ENCODE measurements around the gene ZSCAN29. TPM values are rescaled to one million over a fixed set of nuclear protein-coding genes. Genes with fewer than 3 reads are reported as not detected.

ZSCAN29 gene
- total and polyA plus RNA-seq, 2 donors (not counting 1 experiment from before 2014, with no cell fraction given) = 16.1 to 51.5 TPM

DNA sequence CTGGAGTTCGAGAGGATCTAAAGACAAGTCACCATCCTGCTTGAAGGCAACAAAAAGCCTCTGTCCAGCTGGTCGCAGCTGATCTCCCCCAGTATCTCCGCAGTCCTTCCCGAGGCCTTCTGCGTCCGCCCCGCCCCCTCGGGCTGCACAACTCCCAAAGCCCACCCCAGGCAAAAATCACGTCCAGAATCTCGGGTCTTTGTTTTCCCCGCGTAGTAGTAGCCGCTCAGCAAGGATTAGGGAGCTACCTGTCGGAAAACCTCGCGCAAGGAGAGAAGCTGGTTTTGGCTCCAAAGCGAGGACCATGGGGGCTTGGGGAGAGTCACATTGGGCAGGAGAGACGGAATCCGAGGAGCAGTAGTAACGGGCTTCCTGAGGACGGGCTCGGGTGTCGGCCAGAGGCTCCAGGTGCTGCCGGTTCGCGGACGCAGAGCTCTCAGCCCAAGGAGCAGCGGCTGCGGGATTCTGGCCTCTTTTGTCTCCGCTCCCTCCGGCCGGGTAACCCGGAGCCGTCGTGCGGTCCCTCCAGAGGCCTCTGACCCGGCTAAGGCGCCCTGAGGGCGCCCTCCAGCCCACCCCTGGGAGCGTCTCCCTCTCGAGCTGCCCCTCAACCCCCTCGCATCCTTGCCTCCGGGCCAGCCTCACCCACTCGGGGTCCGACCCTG, 401 bp downstream of the ZSCAN29 start:
- ATAC-seq (ENCODE audit: low read depth) = no peak
- ChIA-PET POLR2A (no interaction called here), CTCF (interaction anchor here (1.1 to 2.4 kb wide), 5 partner anchors 8 to 145 kb away, joined by 3 to 11 read pairs (median 4); no protein-coding TSS in a partner anchor)

More for the DNA sequence above, 401 bp downstream of the ZSCAN29 start:
- Mint-ChIP-seq H3K9me3 (ENCODE audit: insufficient read depth) (no peaks in the 10 kb centered on the region), H3K27ac (peak overlapping the region; percentile 92), H3K4me1 (peaks cover 58% of the 10 kb centered on the region), H3K27me3 (no peaks in the 10 kb centered on the region), H3K4me3 (peak overlapping the region; percentile 94)
- intact Hi-C loops (cut with micrococcal nuclease) = loop anchor here (2.0 to 5.0 kb wide), 3 partner anchors 40 to 142 kb away; partner anchors contain the start of genes LCMT2 and TP53BP1
- Histone ChIP-seq H3K79me2 (ENCODE audit: control insufficient read depth, insufficient read depth, low read length) (peaks cover 62% of the 10 kb centered on the region), H3K4me1 (ENCODE audit: control insufficient read depth in 2 of 2, insufficient read depth in 2 of 2, low read length in 2 of 2) (peaks cover 29 to 31% of the 10 kb centered on the region in 2 donors), H3K4me2 (replicated peaks; ENCODE audit: low read depth, low read length, poor library complexity, severe bottlenecking) (peak overlapping the region; percentile 89), H3K36me3 (replicated peaks in 1 of 2; ENCODE audit: control extremely low read depth in 1 of 2, control insufficient read depth in 1 of 2, extremely low read depth in 1 of 2, insufficient read depth in 2 of 2, low read length in 1 of 2) (peaks cover 0 to 7% of the 10 kb centered on the region in 2 experiments), H3K27ac (ENCODE audit: low read length in 2 of 2) (peak overlapping the region; percentile 43 to 79), H3K4me3 (ENCODE audit: control extremely low read depth in 1 of 5, extremely low read depth in 1 of 5, insufficient read depth in 1 of 5, low read depth in 2 of 5, low read length in 4 of 5) (peak overlapping the region; percentile 59 to 94 (median 83)), H4K20me1 (ENCODE audit: control insufficient read depth, insufficient read depth, low read length, poor library complexity, severe bottlenecking) (no peaks in the 10 kb centered on the region), H2AFZ (ENCODE audit: insufficient read depth, low read depth, low read length, poor library complexity, severe bottlenecking) (peak overlapping the region; percentile 92), H3K9ac (ENCODE audit: low read length) (peak overlapping the region; percentile 84), H3K9me3 (ENCODE audit: control extremely low read depth in 1 of 3, control insufficient read depth in 2 of 3, insufficient read depth in 1 of 3, low read length in 2 of 3) (peaks cover 0 to 3% (median 0%) of the 10 kb centered on the region in 3 donors), H3K27me3 (replicated peaks in 1 of 4; ENCODE audit: control extremely low read depth in 1 of 4, control insufficient read depth in 3 of 4, insufficient read depth in 4 of 4, low read length in 3 of 4) (no peaks in the 10 kb centered on the region)
- 1% methylated on average over 43 of the region's 45 CpGs for WGBS (ENCODE audit: insufficient coverage)
- no peak for DNase-seq
- TF ChIP-seq, protein P1, sequence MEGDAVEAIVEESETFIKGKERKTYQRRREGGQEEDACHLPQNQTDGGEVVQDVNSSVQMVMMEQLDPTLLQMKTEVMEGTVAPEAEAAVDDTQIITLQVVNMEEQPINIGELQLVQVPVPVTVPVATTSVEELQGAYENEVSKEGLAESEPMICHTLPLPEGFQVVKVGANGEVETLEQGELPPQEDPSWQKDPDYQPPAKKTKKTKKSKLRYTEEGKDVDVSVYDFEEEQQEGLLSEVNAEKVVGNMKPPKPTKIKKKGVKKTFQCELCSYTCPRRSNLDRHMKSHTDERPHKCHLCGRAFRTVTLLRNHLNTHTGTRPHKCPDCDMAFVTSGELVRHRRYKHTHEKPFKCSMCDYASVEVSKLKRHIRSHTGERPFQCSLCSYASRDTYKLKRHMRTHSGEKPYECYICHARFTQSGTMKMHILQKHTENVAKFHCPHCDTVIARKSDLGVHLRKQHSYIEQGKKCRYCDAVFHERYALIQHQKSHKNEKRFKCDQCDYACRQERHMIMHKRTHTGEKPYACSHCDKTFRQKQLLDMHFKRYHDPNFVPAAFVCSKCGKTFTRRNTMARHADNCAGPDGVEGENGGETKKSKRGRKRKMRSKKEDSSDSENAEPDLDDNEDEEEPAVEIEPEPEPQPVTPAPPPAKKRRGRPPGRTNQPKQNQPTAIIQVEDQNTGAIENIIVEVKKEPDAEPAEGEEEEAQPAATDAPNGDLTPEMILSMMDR (IDR thresholded peaks at IDR 0.05) = no peak
- TF ChIP-seq EZH2 (IDR thresholded peaks at IDR 0.05; ENCODE audit: borderline replicate concordance, insufficient read depth, low read depth, low read length, poor library complexity, severe bottlenecking) = no peak

Measured in B cell (primary cell).